ENCODE measurements around the gene DLG3.

- TF ChIP-seq ZNF138 (CRISPR knock-in tag; conservative IDR thresholded peaks at IDR 0.05) (no peak), CTCF (IDR thresholded peaks at IDR 0.05) (no peak)
These were observed 466 bp downstream of the DLG3 start for GRCh38 chrX:70444946-70445656.

Data from WTC11 (cell line).